Transverse colon (tissue), 4 donors: Measurements from ENCODE around the gene SLC35F6.

ENCODE experiments used
- CTCF ChIP-seq, 5 experiments: fragments of 200-600 bp in 3 of 5; fragments of 450-650 bp in 2 of 5; sonication (generic) in 3 of 5; IDR thresholded peaks; 1 replicate in 2 of 5; 2 replicates in 3 of 5; pipeline ENCODE4 v1.5.1; 2016 to 2017; ENCODE audit warnings: antibody characterized with exemption in 5 of 5, inconsistent platforms in 3 of 5, mild to moderate bottlenecking in 2 of 5, moderate library complexity in 1 of 5
- POLR2AphosphoS5 ChIP-seq, 3 donors: sonication (generic); formaldehyde crosslinking; IDR thresholded peaks; one replicate each; pipeline ENCODE4 v1.6.1; 2016; ENCODE audit warnings: antibody characterized with exemption in 3 of 3

DNA sequence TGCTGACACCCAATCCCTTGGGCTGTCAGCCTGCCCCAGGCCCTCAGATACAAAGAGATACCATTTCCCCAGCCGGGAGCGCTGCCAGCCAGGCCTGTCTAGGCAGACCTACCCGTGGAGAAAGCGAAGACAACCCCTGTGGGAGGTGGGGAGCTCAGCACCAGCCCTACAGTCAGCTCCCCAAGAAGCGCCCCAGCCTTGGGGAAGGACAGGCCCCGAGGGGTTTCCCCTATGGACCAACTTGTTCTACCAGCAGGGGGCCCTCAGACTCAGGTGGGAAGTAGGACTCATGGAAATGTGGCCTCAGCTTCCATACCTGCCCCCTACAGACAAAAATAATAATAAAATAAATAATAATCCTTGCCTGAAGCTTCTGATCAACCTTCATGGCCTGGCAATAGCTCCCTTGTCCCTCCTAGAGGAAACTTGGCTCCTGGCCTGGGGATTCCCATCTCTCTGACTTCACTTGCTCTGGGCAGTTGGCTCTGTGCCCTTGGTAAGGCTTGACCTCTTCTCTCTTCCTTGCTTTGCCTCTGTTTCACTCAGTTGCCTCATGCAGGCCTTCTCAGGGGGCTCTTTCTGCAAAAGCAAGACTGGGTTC, 7.0 kb downstream of the SLC35F6 start:
- TF ChIP-seq CTCF (IDR thresholded peaks at IDR 0.05) (peak; percentile 15 to 41 (median 27)), POLR2AphosphoS5 (IDR thresholded peaks at IDR 0.05) (peak in 1 of 3 donors; percentile 18)
